GM21381 (cell line): ENCODE data around the gene RIN1.

Source experiments
- ATAC-seq: cut with Tn5 transposase; IDR thresholded peaks from one replicate; pipeline ENCODE4 v1.9.1; 2021; ENCODE audit warnings: mild to moderate bottlenecking, moderate library complexity; ENCODE audit not compliant: unreplicated experiment

The RIN1 gene

DNA sequence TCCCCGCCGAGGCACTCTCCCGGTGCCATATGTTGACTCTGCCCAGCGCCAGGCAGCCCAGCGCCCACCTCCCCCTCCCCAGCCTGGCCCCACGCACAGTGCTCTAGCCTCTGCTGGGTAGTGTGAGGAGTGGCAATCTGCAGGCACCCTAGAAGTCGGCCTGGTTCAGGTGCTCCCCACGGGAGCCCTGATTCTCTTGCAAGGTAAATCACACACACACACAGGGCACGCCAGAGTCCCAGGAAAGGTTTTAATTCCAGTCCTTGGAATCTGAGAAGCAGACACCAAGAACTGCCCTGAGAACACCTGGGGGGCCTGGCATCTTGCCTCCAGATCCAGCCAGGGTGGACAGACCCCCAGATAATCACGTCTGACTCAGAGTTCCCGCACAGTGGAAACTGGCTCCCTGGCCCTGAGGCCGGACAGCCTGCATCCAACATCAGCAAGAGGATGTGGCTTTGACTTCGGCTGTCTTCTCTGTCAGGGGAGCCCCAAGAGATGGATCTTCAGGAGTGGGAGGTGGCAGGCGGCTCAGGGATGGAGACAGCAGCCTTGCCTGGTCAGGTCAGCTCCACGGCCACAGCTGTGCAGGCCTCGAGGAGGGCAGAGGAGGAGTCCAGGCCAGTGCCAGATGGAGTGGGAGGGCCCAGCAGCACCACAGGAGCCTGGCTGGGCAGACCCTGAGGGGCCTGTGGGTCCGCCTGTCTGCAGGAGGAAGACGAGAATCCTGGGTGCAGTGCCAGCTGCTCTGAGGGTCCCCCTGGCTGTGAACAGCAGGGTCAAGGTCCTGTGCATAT lies 1.1 kb upstream of the RIN1 start:
- ATAC-seq, result no peak

DNA sequence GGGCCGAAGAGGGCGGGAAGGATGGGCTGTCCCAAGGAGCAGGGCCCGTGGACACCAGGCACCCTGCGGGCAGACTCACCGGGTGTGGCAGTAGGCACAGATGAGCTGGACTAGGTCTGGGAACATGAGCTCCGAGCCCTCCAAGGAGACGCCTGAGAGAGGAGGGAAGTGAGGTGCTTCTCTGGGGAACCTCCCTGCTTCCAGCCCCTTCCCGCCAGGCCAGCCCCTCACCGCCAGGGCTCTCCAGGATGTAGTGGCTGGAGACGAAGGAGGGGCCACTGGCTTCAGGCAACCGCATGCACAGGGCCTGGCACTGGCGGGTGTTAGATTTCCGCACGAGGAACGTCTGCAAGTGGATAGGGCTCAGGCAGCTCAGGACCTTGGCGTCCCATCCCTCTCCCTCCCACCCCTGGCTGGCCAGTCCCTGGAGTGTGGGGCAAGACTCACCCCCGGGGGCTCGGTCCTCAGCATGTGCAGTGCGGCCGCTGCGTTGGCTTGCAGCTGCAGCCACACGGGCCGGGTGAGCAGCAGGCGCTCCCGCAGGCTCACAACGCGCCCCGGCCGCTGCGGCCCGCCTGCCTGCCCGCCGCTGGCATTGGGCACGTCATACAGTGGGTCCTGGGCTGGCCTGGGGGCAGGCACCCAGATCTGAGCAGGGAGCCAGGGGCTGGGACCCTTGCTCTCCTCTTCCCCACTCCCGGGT lies 552 bp downstream of the RIN1 start:
- ATAC-seq, result no peak

DNA sequence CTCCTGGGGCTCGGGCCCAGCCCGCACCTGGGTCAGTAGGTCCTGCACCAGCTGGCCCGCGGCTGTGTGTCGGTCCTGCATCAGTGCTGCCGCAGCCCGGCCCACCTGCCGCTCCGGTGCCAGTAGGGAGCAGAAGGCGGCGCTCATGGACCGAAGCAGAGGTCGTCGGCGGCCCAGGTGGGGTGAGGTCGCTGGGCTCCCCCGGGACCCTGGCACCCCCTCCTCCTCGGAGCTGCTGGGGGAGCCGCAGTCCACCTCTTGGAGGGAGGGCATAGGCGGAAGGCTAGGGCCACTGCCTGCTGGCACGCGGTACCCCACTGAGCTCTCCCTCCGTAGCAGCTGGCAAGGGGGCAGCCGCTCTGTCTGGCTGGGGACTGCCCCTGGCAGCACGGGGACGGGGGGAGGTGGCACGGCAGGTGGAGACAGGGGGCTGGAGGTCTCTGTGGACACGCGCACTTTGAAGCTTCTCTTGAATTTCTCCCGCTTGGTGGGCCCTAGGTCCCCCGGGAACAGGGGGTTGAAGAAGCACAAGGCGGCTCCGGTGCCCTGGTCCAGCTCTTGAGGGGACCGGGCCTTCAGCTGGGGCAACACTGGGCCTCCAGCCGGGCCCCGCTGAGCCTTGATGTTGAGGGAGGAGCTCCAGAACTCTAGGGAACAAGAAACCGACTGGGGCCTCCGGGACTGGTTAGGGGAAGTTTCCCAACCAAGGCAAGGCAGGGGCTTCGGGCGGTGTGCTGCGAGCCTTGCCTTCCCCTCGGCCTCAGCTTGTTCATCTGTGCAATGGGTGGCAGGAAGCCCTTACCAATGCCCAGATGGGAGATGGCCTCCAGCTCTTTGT lies 1.4 kb downstream of the RIN1 start:
- no peak for ATAC-seq

DNA sequence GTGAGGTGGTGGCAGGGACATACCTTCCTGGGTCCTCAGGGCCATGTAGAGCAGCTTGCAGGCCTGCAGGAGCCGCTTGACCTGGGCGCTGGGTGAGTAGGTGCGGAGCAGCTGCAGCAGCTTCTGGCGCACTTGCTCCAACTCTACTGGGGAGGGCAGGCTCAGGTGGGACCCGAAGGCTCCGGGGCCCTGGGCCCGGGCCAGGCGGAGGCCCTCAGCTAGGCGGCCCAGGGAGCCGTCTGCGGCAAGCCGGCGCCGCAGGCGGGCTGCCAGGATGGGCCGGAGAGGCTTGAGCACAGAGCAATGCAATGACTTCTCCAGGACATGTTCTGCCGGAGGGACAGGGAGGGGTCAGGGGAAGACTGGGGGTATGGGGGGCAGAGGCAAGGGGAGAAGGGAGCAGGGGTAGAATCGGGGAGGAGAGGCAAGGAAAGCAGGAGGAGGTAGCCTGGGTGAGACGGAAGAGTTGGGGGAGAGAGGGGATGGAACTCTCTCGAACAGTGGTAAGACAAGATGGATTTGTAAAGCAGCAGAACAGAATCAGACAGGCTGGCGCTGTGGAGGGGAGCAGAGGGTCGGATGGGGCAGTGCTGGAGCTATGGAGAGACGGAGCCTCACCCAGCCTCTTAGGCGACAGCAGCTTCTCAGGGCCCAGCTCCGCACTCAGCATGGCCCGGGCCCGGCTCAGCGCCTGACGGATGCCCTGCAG lies 2.2 kb downstream of the RIN1 start:
- ATAC-seq, result no peak

DNA sequence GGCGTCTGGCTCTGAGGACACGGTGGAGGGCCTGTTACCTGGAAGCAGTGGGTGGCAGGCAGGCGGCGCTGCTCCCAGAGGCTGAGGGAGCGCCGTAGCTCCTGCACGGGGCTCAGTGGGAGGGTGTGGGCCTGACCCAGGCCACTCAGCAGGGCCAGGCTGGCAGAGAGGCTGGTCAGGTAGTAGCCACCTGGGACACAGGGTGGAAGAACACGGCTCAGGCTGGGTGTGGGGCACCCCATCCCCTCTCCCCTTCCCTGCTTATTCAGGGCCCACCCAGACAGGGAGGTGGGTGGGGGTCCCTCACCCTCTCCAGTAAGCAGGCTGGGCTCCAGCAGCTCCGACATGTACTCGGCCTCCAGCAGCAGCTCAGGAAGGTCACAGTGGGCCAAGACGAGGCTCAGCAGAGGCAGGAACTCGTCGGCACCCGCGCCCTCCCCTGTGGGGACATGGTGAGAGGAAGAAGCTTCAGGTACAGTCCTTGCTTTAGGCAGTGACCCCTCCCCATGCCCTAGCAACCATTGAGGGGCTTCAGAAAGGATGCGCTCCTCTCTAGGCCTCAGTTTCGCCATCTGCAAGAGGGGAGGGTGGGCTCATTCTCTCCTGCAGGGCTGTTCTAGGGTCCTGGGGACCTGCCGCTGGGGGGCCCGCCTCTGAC lies 2.9 kb downstream of the RIN1 start:
- no peak for ATAC-seq

DNA sequence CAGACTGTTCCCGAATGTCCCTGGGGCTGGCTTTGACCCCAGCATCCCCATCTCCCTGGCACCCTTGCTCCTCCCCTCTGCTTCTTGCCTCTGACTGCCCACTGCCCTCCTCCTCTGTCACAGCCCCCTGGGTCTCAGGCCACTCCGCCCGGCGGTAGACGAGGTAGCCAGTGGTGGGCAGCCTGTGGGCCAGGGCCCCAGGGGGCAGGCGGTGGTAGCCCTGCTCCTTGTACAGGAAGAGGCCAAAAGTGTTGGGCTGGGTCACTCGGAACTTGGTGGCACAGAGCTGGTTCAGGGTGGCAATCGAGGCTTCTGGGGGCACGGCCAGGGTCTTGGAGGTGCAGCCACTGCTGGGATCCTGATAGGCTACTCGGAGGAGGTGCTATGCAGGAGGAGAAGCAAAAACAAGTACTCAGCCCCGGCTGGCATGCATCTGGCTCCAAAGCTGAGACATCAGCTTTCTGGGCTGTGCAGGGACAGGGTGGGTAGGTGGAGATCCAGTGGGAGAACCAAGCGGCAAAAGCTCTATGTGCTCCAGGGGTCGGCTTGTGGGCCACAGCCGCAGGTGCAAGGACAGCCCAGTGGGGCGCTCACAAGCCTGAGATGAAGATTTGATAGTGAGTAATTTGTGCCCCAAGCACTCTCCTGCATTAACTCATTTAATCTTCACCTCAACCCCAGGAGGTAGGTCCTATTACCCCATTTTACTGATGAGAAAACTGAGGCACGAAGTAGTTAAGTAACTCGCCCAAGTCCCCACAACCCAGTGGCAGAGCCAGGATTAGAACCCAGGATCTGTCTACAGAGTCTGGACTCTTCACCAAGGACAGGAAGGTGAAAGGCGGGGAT lies 3.6 kb downstream of the RIN1 start:
- no peak for ATAC-seq

DNA sequence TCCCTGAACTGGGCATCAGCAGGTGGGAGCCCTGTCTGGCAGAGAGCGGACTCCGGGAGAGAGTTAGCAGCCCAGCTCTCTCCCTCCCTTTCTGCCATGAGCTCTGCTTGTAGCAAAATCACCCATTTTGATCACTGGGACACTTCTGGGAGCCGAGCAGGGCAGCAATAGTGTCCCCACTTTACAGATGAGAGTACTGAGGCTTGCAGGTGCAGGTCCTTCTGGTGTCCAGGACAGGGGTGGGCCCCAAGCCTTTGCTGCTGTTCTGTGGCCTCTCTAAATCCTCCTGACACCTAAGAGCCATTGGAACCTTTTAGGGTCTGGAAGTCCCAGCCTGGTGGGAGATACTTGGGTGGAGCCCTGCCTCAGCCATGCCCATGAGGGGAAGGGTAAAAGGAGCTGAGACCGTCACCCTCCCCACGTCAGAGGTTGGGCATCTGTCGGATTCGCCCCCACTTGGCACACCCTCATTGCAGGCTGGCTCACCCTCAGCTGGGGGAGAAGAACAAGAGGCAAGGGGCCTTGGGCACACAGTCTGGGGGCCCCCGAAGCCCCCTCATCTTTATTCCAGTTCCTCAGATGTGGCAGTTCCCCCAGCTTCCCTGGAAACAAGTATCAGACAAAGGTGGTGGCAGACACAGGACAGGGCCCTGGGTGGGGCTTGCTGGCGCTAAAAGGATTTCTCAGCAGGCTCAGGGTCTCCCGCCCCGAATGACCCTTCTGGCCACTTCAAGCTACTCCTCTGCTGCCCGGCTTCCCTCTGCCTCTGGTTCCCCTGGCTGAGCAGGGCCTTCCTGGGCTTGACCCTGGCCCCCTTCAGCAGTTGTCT lies 4.5 kb downstream of the RIN1 start:
- ATAC-seq, result no peak

DNA sequence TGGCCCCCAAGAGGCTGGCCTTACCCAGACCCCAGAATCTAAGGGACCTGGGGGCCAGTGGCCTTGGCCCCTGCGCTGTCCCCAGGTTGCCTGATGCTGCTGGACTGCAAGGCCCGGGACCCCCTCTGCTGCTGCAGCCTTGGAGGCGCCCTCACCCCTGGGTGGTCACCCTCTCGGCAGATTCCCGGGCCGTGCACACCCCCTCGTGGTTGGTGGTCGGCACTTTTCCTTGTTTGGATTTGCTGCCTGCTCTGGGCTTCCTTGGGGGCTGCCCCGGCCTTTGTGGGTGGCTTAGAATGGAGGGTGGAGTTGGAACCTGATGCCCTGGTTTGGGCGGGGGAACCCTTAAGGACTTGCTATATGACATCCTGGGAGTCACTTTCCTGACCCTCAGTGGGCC lies 5.3 kb downstream of the RIN1 start:
- ATAC-seq, result no peak

DNA sequence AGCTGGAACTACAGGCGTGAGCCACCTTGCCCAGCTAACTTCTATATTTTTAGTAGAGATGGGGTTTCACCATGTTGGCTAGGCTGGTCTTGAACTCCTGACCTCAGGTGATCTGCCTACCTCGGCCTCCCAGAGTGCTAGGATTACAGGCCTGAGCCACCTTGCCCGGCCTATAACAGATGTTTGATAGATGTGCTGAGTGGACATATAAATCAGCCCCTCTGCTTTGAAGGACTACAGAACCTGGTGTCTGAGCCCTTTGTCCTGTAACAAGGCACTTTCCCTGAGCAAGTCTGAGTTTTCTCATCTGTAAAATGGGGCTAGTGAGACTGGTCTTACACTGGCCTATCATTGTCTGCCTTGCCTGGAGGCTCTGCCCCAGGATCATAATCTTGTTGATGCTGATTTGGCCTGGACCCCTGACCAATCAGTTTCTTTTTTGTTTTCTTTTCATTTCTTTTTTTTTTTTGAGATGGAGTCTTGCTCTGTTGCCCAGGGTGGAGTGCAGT lies 7.0 kb downstream of the RIN1 start:
- no peak for ATAC-seq

DNA sequence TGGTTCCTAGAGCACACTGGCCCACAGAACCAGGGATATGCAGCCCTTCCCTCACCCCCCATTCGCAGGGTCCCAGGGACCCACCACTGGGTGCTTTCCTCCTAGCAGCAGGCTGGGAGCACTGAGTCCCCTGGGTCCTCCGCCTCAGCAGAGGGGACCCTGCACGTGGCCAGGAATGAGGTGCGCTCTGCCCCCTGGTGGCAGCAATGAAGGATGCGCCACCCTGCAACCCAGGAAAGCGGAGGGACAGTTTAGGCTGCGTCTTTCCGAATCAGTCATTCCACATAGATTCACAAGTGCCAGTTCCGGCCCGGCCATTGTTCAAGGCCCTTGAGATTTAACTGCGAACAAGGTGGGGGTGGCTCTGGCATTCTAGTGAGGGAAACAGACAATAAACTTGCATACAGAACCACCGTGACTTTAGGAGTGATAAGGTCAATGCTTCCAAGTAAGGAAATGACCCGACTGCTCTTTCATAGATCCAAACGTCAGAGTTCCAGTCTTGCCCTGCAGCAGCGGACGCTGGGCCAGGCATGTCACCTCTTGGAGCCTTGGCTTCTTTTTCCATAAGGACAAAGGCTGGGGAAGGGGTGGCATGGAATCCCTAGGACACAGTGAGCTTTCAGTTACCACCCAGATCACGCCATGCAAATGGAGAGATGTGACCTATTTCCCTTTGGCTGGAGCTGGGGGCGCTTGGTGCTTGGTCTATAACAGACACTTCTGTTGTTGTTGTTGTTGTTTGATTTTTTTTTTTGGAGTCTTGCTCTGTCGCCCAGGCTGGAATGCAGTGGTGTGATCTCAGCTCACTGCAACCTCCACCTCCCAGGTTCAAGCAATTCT lies 7.7 kb downstream of the RIN1 start:
- ATAC-seq, result no peak

DNA sequence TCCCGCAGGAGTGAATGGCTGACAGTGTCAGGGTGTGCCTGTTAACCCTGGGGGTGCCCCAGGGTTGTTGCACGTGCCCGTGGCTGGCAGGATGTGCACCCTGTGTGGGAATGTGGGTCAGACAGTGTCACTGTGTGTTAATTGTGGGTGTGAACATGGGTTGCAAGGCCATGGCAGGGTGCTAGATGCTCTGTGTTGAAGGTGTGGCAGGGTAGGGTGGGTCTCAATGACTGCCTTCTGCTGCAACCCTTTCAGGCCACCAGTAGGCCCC lies 8.3 kb downstream of the RIN1 start:
- no peak for ATAC-seq

DNA sequence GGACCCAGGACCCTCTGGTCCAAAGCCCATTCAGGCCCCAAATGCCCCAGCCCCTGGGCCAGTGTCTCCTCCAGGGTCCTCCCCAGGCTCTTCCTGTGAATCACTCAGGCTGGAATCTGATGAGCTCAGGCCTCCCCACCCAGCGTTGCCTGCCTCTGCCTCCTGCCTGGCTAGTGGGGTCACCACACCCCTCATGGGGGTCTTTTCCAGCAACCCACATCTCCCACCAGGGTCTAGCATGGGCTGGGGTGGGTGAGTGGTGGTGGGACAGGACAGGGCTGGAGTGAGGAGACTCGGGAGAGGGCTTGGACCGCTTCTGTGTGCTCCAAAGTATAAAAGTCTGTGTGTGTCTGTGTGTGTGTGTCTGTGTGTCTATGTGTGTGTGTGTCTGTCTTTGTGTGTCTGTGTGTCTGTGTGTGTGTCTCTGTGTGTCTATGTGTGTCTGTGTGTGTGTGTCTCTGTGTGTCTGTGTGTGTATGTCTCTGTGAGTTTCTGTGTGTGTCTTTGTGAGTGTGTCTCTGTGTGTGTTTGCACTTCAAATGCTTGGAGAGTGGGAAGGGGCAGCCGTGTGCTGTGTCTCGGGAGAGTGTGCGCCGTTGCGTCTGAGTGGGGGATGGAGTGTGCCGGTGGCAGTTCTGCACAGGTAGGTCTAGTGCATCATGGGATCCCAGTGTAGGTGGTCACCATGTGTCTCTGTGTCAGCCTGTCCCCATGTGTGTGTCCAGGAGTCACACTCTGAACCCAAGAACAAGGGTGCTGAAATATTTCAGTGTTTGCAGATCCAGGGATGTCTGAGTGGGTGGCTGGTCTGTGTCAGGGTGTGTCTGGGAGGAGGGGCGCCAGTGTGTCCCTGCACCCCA lies 8.8 kb downstream of the RIN1 start:
- no peak for ATAC-seq

DNA sequence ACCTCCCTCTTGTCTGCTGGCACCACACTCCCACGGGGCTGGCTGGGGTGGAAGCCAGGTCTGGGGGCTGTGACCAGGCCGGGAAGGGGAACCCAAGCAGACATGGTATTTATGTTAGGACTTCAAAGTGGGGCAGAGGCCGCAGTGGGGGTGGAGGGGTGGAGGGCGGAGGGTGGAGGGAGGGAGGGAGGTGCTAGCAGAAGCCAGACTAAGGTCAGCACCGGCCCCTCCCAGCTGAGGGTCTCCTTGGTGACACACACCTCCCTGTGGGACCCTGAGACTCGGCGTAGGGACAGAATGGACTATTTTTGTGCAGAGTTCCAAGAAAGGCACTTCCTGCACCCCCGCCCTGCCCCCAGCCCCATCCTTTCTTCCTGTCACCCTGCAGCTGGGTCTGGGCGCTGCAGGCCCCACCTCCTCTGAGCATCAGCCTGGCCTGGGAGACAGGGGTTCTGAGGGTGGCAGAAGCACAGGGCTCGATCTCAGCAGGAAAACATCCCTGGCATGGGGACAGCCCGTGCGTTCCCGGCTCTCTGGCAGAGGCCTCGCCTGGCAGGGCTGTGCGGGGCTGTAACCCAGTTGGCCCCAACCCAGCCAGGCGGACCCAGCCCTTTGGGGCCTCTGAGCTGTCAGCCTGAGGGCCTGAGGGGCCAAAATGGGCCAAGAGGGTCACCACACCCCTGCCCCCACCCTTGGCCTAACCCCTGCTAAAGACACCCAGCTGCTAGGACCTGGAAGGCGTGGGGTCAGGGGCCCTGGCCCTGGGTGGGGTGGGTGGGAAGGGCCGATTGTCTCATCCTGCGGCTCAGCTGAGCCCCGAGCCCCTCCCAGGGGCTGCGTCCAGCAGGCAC lies 9.7 kb downstream of the RIN1 start:
- no peak for ATAC-seq

DNA sequence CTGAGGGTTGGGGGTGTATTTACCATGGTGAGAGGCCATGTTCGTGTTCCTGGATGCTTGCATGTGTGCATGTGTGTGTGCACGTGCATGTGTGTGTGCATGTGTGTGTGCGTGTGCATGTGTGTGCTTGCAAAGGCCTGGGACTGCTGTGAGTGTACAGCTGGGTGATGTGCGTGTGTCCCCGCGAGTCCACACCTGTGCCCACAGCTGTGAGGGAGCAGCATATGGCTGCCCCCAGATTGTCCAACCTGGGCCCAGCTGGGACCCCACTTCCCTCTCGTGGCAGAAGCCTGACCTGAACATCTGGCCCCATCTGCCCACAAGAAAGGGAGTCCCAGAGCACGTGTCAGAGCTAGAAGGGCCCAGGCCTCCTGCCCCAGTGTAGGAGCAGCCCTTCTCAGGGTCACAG lies 11.0 kb downstream of the RIN1 start:
- no peak for ATAC-seq

DNA sequence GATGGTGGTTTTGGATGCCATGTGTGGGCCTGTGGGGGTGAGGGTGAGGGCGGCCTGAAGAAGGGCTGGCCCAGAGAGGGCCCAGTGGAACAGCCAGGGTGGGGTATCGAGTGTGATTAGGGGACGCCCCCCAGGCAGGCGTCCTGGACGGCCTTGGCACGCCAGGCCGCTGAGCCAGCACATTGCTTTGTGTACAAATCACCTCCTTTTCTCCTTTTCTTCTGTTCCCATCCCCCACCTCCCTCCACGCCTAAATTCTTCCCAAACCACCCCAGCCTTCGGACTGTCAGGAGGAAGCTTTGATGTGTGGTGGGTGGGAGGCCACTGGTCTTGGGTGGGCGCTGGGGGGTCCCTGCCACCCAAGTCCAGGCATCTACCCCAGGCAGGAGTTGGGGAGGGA lies 11.6 kb downstream of the RIN1 start:
- ATAC-seq, result no peak

DNA sequence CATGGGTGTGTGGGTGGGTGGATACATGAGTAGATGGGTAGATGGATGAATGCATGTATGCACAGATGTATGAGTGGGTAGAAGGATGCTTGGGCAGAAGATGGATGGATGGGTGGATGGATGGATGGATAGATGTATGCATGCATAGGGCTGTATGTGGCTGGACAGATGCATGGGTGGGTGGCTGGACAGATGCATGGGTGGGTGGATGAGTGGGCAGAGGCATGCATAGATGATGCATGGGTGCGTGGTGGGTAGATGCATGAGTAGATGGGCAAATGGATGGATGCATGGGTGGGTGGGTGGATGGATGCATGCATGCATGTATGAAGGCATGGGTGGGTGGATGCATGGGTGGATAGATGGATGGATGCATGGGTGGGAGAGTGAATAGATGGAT lies 12.6 kb downstream of the RIN1 start:
- ATAC-seq, result no peak
